GM20000 (cell line): ENCODE data around the gene LUC7L2.
"Not testable (repeated sequence)": the region's sequence is repeated elsewhere in the genome, so short reads cannot be mapped to it uniquely, and the experiment has no call there.

Source experiments
- DNase-seq: peaks from one replicate; pipeline ENCODE4 v3.0.0; 2012; ENCODE audit warnings: low spot score
- CTCF ChIP-seq: IDR thresholded peaks from 2 replicates; pipeline ENCODE4 v1.5.1; 2012; ENCODE audit warnings: mild to moderate bottlenecking, control low read depth; ENCODE audit errors: extremely low read depth, missing control alignments

The LUC7L2 gene

GRCh38 chr7:139332697-139333359, 26.9 kb upstream of the LUC7L2 start:
- no peak for TF ChIP-seq CTCF
- DNase-seq, result no peak

GRCh38 chr7:139333443-139333842, 26.3 kb upstream of the LUC7L2 start:
- DNase-seq, result not testable (repeated sequence)

- TF ChIP-seq CTCF, result no peak
- DNase-seq, result no peak
Measured at GRCh38 chr7:139334399-139335150, 25.1 kb upstream of the LUC7L2 start.

GRCh38 chr7:139339025-139339424, 20.7 kb upstream of the LUC7L2 start:
- no peak for DNase-seq
- no peak for TF ChIP-seq CTCF

- TF ChIP-seq CTCF, result no peak
- no peak for DNase-seq
Measured at GRCh38 chr7:139339698-139340036, 20.0 kb upstream of the LUC7L2 start.

- peak; percentile 88 for DNase-seq
- peak; percentile 86 for TF ChIP-seq CTCF
Measured at GRCh38 chr7:139340037-139340807, 19.5 kb upstream of the LUC7L2 start.

GRCh38 chr7:139340808-139341057, 19.0 kb upstream of the LUC7L2 start:
- no peak for DNase-seq
- no peak for TF ChIP-seq CTCF
